VCaP (cell line): ENCODE measurements around the gene PAX8.

Experiments used
- H3K27ac ChIP-seq: fragments of 450-650 bp; 2 replicates; pipeline ENCODE4 v1.5.1; 2017
- TF ChIP-seq, protein P1 (sequence below): fragments of 450-650 bp; conservative IDR thresholded peaks from 2 replicates; pipeline ENCODE4 v1.5.1; 2017; ENCODE audit warnings: mild to moderate bottlenecking, moderate library complexity

PAX8 gene

DNA sequence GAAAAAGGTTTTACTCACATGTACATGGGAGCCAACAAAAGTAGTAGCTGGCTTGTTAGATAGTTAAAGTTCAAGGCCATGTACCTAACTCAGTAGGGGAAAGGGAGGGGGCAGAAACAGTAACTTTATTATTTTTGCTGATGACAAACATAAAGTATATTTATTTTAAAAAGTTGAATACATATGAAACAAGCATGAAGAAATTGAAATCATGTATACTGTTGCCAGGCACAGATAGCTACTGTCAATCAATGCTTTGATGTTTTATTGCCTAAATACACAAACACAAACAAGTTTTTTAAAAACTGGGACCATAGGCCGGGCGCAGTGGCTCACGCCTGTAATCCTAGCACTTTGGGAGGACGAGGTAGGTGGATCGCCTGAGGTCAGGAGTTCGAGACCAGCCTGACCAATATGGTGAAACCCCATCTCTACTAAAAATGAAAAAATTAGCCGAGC is 112.5 kb downstream of the PAX8 start:
- peak overlapping the region; percentile 46 for H3K27ac ChIP-seq
- TF ChIP-seq, protein P1, sequence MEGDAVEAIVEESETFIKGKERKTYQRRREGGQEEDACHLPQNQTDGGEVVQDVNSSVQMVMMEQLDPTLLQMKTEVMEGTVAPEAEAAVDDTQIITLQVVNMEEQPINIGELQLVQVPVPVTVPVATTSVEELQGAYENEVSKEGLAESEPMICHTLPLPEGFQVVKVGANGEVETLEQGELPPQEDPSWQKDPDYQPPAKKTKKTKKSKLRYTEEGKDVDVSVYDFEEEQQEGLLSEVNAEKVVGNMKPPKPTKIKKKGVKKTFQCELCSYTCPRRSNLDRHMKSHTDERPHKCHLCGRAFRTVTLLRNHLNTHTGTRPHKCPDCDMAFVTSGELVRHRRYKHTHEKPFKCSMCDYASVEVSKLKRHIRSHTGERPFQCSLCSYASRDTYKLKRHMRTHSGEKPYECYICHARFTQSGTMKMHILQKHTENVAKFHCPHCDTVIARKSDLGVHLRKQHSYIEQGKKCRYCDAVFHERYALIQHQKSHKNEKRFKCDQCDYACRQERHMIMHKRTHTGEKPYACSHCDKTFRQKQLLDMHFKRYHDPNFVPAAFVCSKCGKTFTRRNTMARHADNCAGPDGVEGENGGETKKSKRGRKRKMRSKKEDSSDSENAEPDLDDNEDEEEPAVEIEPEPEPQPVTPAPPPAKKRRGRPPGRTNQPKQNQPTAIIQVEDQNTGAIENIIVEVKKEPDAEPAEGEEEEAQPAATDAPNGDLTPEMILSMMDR: no peak
